Mesenteric fat pad (tissue), 1 donor: ENCODE results near the gene ZNF578. TPM values are rescaled to one million over a fixed set of nuclear protein-coding genes. Genes with fewer than 3 reads are reported as not detected.
"Not testable (repeated sequence)": the region's sequence is repeated elsewhere in the genome, so short reads cannot be mapped to it uniquely, and the experiment has no call there.

Experiments used
- DNase-seq: peaks from one replicate; pipeline ENCODE4 v3.0.0-alpha.2; 2020; ENCODE audit warnings: low spot score
- long read RNA-seq: library from polyadenylated mRNA; unstranded; transcript quantifications from one replicate; pipeline ENCODE4 v2.0.0, GENCODE V29; 2020
- total RNA-seq: library from RNA; stranded (reverse); fragmentation: NEBNext Ultra II Directional; extraction: Animal tissue kit (Norgen Biotek cat#: 25700); gene quantifications from one replicate; pipeline ENCODE4 v1.2.1, GENCODE V29; 2021
- donor health status: DM: yes; HTN: yes; CAD: no.

ZNF578 gene
- 1.5 TPM for total RNA-seq
- long read RNA-seq = 0 reads

GRCh38 chr19:52453324-52454094 is at the start of gene ZNF578:
TSS of gene ZNF578 (plus strand) at chr19:52453553. CDS start at chr19:52501846, 48,293 bp downstream.
- no peak for DNase-seq

GRCh38 chr19:52410276-52410675 is 43.1 kb upstream of the ZNF578 start:
- DNase-seq = no peak

GRCh38 chr19:52415711-52416110 is 37.6 kb upstream of the ZNF578 start:
- no peak for DNase-seq

GRCh38 chr19:52428937-52429336 is 24.4 kb upstream of the ZNF578 start, which contains the start of gene ZNF534:
TSS of gene ZNF534 (plus strand) at chr19:52429148. CDS start at chr19:52431475, 2,327 bp downstream.
- DNase-seq = no peak

- no peak for DNase-seq
These were observed 11.2 kb upstream of the ZNF578 start for GRCh38 chr19:52442179-52442578.

GRCh38 chr19:52444506-52444905 is 8.8 kb upstream of the ZNF578 start:
- DNase-seq = no peak

GRCh38 chr19:52451241-52451640 is 2.1 kb upstream of the ZNF578 start:
- DNase-seq = no peak

- peak; percentile 67 for DNase-seq
These were observed 11.6 kb downstream of the ZNF578 start for GRCh38 chr19:52464798-52465470.

GRCh38 chr19:52473655-52474350 is 20.4 kb downstream of the ZNF578 start:
- no peak for DNase-seq

GRCh38 chr19:52474351-52475127 is 21.2 kb downstream of the ZNF578 start:
- DNase-seq = no peak

- DNase-seq = not testable (repeated sequence)
These were observed 30.9 kb downstream of the ZNF578 start for GRCh38 chr19:52484111-52484743.

GRCh38 chr19:52485064-52485463 is 31.7 kb downstream of the ZNF578 start:
- DNase-seq = not testable (repeated sequence)

- DNase-seq = not testable (repeated sequence)
These were observed 32.3 kb downstream of the ZNF578 start for GRCh38 chr19:52485561-52486240.

GRCh38 chr19:52492201-52492993 is 39.0 kb downstream of the ZNF578 start:
- no peak for DNase-seq

GRCh38 chr19:52492994-52493470 is 39.7 kb downstream of the ZNF578 start:
- DNase-seq = no peak

GRCh38 chr19:52494518-52494917 is 41.2 kb downstream of the ZNF578 start:
- DNase-seq = no peak

GRCh38 chr19:52498571-52498970 is 45.2 kb downstream of the ZNF578 start:
- DNase-seq = no peak

GRCh38 chr19:52500474-52500873 is 47.1 kb downstream of the ZNF578 start:
- not testable (repeated sequence) for DNase-seq

GRCh38 chr19:52500991-52501390 is 47.6 kb downstream of the ZNF578 start:
- DNase-seq = not testable (repeated sequence)
